Ovary (tissue), 9 donors: Measurements from ENCODE around the gene GMEB2. TPM values are rescaled to one million over a fixed set of nuclear protein-coding genes. Genes with fewer than 3 reads are reported as not detected.

Experiments used
- DNase-seq, 5 donors: peaks; one replicate each; pipeline ENCODE4 v3.0.0-alpha.2; 2019 to 2020
- H3K27ac ChIP-seq, 2 donors: fragments of 200-600 bp; one replicate each; pipeline versions ENCODE4 v1.5.1 to v1.8.0; 2019 to 2022
- H3K27me3 ChIP-seq: fragments of 200-600 bp; one replicate; pipeline ENCODE4 v1.8.0; 2022
- H3K36me3 ChIP-seq: fragments of 200-600 bp; sonication (generic); one replicate; pipeline ENCODE4 v1.5.1; 2019
- H3K4me1 ChIP-seq: one replicate; pipeline ENCODE4 v1.8.1; 2013; ENCODE audit warnings: mild to moderate bottlenecking, moderate library complexity; ENCODE audit not compliant: insufficient read depth
- H3K4me3 ChIP-seq: fragments of 200-600 bp; sonication (generic); one replicate; pipeline ENCODE4 v1.5.1; 2017
- H3K9me3 ChIP-seq, 2 donors: fragments of 200-600 bp in 1 of 2; sonication (generic) in 1 of 2; one replicate each; pipeline versions ENCODE4 v1.5.1 to v1.8.1; 2013 to 2019; ENCODE audit warnings: mild to moderate bottlenecking in 1 of 2, moderate library complexity in 1 of 2
- EP300 ChIP-seq: sonication (generic); formaldehyde crosslinking; IDR thresholded peaks from one replicate; pipeline ENCODE4 v1.6.1; 2017; ENCODE audit warnings: antibody characterized with exemption
- POLR2A ChIP-seq: fragments of 450-650 bp; IDR thresholded peaks from one replicate; pipeline ENCODE4 v1.6.1; 2017; ENCODE audit warnings: antibody characterized with exemption, mild to moderate bottlenecking, moderate library complexity
- WGBS, 3 donors: extraction: QIAGEN DNeasy Blood & Tissue Kit in 1 of 3; methylation state at CpG; one replicate each; pipeline versions ENCODE4 v1.1.5 to v1.1.7; 2013 to 2017; 5-methylcytosine and 5-hydroxymethylcytosine counted together
- intact Hi-C, 4 donors: fragments of 100-400 bp; cut with DNase I; formaldehyde crosslinking; loops; one replicate each; pipeline versions ENCODE4 v1.11.0 to v1.15.1; 2022 to 2023
- polyA plus RNA-seq, 2 donors: library from polyadenylated mRNA; stranded (reverse); fragments of 200-250 nt in 1 of 2; fragments of 350-450 nt in 1 of 2; fragmentation: Illumina TruSeq in 1 of 2; extraction: RNeasy Lipid Tissue Mini Kit (QIAGEN cat#74804) in 1 of 2; gene quantifications; one replicate each; pipeline ENCODE4 v1.2.3, GENCODE V29; 2013 to 2014
- total RNA-seq, 7 donors: library from RNA; depleted of rRNA in 2 of 7; stranded (reverse); fragments of >200 nt in 2 of 7; fragmentation: NEBNext Ultra II Directional in 3 of 7; extraction: Animal tissue kit (Norgen Biotek cat#: 25700) in 3 of 7; gene quantifications; one replicate each; pipeline versions ENCODE4 v1.1.0 to v1.2.4, GENCODE V29; 2016 to 2023
- TF ChIP-seq, protein P1 (sequence below), 3 donors: fragments of 450-650 bp in 2 of 3; fragments of 200-600 bp in 1 of 3; IDR thresholded peaks; one replicate each; pipeline versions ENCODE4 v1.5.1 to v1.8.0; 2016 to 2022; ENCODE audit warnings: antibody characterized with exemption in 3 of 3, mild to moderate bottlenecking in 1 of 3
- donor health status: DM: no; HTN: no; CAD: no; lungs with moderate emphysema.
- donor health status: DM: no; HTN: no; CAD: no.
- donor health status: Bipolar disorder and iron deficiency.
- donor health status: DM: yes; HTN: yes; CAD: no.
- donor health status: DM: no; HTN: no; CAD: no.
- donor health status: DM: yes; HTN: yes; CAD: no.

Gene GMEB2
- total and polyA plus RNA-seq, 9 donors = 4.1 to 14.7 (median 9.7) TPM

GRCh38 chr20:63565699-63566335, 61.1 kb downstream of the GMEB2 start:
- no peaks in the 10 kb centered on the region for H3K36me3 ChIP-seq
- no peak for TF ChIP-seq EP300
- no peaks in the 10 kb centered on the region for H3K9me3 ChIP-seq
- intact Hi-C loops = no loop called here
- H3K27me3 ChIP-seq = no peaks in the 10 kb centered on the region
- DNase-seq = no peak
- no peak overlapping the region for H3K4me3 ChIP-seq
- H3K27ac ChIP-seq = no peak overlapping the region
- H3K4me1 ChIP-seq = no peaks in the 10 kb centered on the region
- WGBS, 3 donors = 93% methylated on average over 39 to 43 of the region's 43 CpGs

- no peak for TF ChIP-seq POLR2A
- TF ChIP-seq, protein P1, sequence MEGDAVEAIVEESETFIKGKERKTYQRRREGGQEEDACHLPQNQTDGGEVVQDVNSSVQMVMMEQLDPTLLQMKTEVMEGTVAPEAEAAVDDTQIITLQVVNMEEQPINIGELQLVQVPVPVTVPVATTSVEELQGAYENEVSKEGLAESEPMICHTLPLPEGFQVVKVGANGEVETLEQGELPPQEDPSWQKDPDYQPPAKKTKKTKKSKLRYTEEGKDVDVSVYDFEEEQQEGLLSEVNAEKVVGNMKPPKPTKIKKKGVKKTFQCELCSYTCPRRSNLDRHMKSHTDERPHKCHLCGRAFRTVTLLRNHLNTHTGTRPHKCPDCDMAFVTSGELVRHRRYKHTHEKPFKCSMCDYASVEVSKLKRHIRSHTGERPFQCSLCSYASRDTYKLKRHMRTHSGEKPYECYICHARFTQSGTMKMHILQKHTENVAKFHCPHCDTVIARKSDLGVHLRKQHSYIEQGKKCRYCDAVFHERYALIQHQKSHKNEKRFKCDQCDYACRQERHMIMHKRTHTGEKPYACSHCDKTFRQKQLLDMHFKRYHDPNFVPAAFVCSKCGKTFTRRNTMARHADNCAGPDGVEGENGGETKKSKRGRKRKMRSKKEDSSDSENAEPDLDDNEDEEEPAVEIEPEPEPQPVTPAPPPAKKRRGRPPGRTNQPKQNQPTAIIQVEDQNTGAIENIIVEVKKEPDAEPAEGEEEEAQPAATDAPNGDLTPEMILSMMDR (IDR thresholded peaks at IDR 0.05) = no peak
- TF ChIP-seq EP300 = no peak
- Histone ChIP-seq H3K36me3 (no peaks in the 10 kb centered on the region), H3K4me3 (no peak overlapping the region), H3K27me3 (no peaks in the 10 kb centered on the region), H3K9me3 (no peaks in the 10 kb centered on the region), H3K4me1 (no peaks in the 10 kb centered on the region), H3K27ac (no peak overlapping the region)
- WGBS, 3 donors = 93 to 96% (median 96%) methylated on average over 61 of the region's 61 CpGs
- intact Hi-C loops = no loop called here
- no peak for DNase-seq
Observed at GRCh38 chr20:63565021-63565698, 61.7 kb downstream of the GMEB2 start.

GRCh38 chr20:63564036-63564810, 62.7 kb downstream of the GMEB2 start:
- Histone ChIP-seq H3K36me3 (no peaks in the 10 kb centered on the region), H3K4me1 (no peaks in the 10 kb centered on the region), H3K9me3 (no peaks in the 10 kb centered on the region), H3K27me3 (no peaks in the 10 kb centered on the region), H3K4me3 (no peak overlapping the region), H3K27ac (no peak overlapping the region)
- DNase-seq = no peak
- no peak for TF ChIP-seq EP300
- TF ChIP-seq, protein P1 (IDR thresholded peaks at IDR 0.05) = no peak
- TF ChIP-seq POLR2A = no peak
- WGBS, 3 donors = 93 to 96% (median 94%) methylated on average over 54 to 62 of the region's 62 CpGs
- intact Hi-C loops = no loop called here

- Histone ChIP-seq H3K27ac (no peak overlapping the region), H3K4me1 (no peaks in the 10 kb centered on the region), H3K27me3 (no peaks in the 10 kb centered on the region), H3K36me3 (no peaks in the 10 kb centered on the region), H3K9me3 (no peaks in the 10 kb centered on the region), H3K4me3 (no peak overlapping the region)
- TF ChIP-seq POLR2A = no peak
- TF ChIP-seq, protein P1 (IDR thresholded peaks at IDR 0.05) = no peak
- no peak for TF ChIP-seq EP300
- 89 to 92% (median 91%) methylated on average over 35 to 55 of the region's 55 CpGs for WGBS, 3 donors
- intact Hi-C loops = no loop called here
- no peak for DNase-seq
Observed at GRCh38 chr20:63563225-63563935, 63.5 kb downstream of the GMEB2 start.
